ENCODE measurements around the gene KCNT2.

The KCNT2 gene

DNA sequence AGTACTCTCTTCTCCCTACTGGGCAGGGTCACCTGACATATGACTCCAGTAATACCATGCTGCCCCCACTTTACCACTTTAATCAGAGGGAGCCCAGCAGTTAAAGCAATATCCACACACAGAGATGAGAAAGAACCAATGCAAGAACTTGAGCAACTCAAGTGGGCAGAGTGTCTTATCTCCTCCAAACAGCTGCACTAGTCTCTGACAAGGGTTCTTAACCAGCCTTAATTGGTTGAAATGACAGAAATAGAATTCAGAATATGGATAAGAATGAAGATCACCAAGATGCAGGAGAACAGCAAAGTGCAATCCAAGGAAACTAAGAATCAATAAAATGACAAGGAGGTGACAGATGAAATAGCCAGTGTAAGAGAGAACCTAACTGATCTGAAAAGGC, 91.0 kb downstream of the KCNT2 start:
- Histone ChIP-seq H4K20me1 (ENCODE audit: insufficient read depth, low read length) (no peaks in the 10 kb centered on the region), H2AFZ (ENCODE audit: low read depth, low read length) (no peak overlapping the region), H3K9me3 (ENCODE audit: insufficient read depth, low read length) (no peaks in the 10 kb centered on the region; the same call in 1 of the 2 replicates), H3K4me1 (ENCODE audit: low read length) (no peaks in the 10 kb centered on the region), H3K27ac (ENCODE audit: low read length) (no peak overlapping the region), H3K9ac (ENCODE audit: low read length) (no peak overlapping the region), H3K79me2 (ENCODE audit: low read length) (no peaks in the 10 kb centered on the region), H3K36me3 (replicated peaks; ENCODE audit: low read depth, low read length) (no peaks in the 10 kb centered on the region), H3K4me3 (ENCODE audit: low read length) (no peak overlapping the region), H3K4me2 (ENCODE audit: low read length) (no peak overlapping the region), H3K27me3 (ENCODE audit: low read depth, low read length) (no peaks in the 10 kb centered on the region)
- TF ChIP-seq EZH2phosphoT487 (IDR thresholded peaks at IDR 0.05; ENCODE audit: low read depth): no peak
- TF ChIP-seq, protein P1, sequence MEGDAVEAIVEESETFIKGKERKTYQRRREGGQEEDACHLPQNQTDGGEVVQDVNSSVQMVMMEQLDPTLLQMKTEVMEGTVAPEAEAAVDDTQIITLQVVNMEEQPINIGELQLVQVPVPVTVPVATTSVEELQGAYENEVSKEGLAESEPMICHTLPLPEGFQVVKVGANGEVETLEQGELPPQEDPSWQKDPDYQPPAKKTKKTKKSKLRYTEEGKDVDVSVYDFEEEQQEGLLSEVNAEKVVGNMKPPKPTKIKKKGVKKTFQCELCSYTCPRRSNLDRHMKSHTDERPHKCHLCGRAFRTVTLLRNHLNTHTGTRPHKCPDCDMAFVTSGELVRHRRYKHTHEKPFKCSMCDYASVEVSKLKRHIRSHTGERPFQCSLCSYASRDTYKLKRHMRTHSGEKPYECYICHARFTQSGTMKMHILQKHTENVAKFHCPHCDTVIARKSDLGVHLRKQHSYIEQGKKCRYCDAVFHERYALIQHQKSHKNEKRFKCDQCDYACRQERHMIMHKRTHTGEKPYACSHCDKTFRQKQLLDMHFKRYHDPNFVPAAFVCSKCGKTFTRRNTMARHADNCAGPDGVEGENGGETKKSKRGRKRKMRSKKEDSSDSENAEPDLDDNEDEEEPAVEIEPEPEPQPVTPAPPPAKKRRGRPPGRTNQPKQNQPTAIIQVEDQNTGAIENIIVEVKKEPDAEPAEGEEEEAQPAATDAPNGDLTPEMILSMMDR (IDR thresholded peaks at IDR 0.05; ENCODE audit: low read depth, low read length): no peak

DNA sequence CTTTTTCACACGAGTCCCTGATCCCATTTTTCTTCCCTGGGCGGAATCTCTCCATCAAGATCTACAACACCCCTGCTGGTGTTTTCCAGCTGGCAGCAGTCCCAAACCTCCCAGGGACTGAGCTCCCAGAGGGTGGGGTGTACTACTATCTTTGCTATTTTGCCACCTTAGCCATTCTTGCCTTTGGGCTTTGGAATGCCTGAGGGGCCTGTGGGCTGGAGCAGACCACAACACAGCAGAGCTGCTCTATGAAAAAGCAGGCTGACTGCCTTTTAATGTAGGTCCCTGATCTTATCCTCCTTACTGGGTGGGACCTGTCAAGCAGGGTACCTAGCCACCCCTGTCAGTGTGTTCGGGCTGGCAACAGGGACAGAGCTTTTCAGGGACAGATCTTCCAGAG, 91.9 kb downstream of the KCNT2 start:
- no peak for TF ChIP-seq EZH2phosphoT487 (IDR thresholded peaks at IDR 0.05; ENCODE audit: low read depth)
- TF ChIP-seq, protein P1 (IDR thresholded peaks at IDR 0.05; ENCODE audit: low read depth, low read length): no peak
- Histone ChIP-seq H3K36me3 (replicated peaks; ENCODE audit: low read depth, low read length) (no peaks in the 10 kb centered on the region), H3K4me1 (ENCODE audit: low read length) (no peaks in the 10 kb centered on the region), H3K79me2 (ENCODE audit: low read length) (no peaks in the 10 kb centered on the region), H3K4me3 (ENCODE audit: low read length) (no peak overlapping the region), H3K27me3 (ENCODE audit: low read depth, low read length) (no peaks in the 10 kb centered on the region), H4K20me1 (ENCODE audit: insufficient read depth, low read length) (no peaks in the 10 kb centered on the region), H2AFZ (ENCODE audit: low read depth, low read length) (no peak overlapping the region), H3K4me2 (ENCODE audit: low read length) (no peak overlapping the region), H3K9ac (ENCODE audit: low read length) (no peak overlapping the region), H3K9me3 (ENCODE audit: insufficient read depth, low read length) (no peaks in the 10 kb centered on the region; the same call in 1 of the 2 replicates), H3K27ac (ENCODE audit: low read length) (no peak overlapping the region)

DNA sequence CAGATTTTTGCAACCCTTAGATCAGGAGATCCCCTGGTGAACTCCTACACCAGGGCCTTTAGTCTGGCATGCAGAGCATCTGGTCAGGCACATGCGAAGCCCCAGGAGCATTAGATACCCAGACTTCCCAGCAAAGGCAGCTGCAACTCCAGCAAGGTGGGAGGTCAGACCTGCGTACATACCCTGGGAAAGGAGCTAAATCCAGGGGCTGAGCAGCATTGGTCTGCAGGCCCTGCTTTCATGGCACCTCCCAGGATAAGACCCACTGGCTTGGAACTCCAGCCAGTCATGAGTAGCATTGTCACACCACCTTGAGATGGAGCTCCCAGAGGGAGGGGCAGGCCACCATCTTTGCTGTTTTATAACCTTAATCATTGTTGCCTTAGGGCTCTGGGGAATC, 92.3 kb downstream of the KCNT2 start:
- Histone ChIP-seq H3K27me3 (ENCODE audit: low read depth, low read length) (no peaks in the 10 kb centered on the region), H4K20me1 (ENCODE audit: insufficient read depth, low read length) (no peaks in the 10 kb centered on the region), H3K27ac (ENCODE audit: low read length) (no peak overlapping the region), H3K36me3 (replicated peaks; ENCODE audit: low read depth, low read length) (no peaks in the 10 kb centered on the region), H3K9me3 (ENCODE audit: insufficient read depth, low read length) (no peaks in the 10 kb centered on the region), H3K4me2 (ENCODE audit: low read length) (no peak overlapping the region), H3K79me2 (ENCODE audit: low read length) (no peaks in the 10 kb centered on the region), H2AFZ (ENCODE audit: low read depth, low read length) (no peak overlapping the region), H3K4me3 (ENCODE audit: low read length) (no peak overlapping the region), H3K4me1 (ENCODE audit: low read length) (no peaks in the 10 kb centered on the region), H3K9ac (ENCODE audit: low read length) (no peak overlapping the region)
- TF ChIP-seq, protein P1 (IDR thresholded peaks at IDR 0.05; ENCODE audit: low read depth, low read length): no peak
- TF ChIP-seq EZH2phosphoT487 (IDR thresholded peaks at IDR 0.05; ENCODE audit: low read depth): no peak

DNA sequence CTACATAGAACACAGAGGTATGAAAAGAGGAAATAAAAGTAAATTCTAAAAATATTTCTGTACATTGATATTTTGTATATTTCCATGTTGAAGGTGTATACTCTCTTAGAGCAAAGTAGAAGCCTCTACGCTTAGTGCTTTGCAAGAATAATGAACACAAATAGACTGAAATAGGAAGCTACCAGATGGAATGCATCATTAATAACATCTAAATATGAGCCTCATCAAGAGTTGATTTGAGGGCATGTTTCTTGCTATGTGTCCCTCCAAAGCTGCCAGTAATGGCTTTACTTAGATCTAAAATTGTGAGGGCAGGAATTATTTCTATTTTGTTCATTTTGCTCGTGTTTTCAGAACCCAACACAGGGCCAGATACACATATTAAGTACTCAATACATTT, 94.4 kb downstream of the KCNT2 start:
- H3K4me2 ChIP-seq (ENCODE audit: low read length): no peak overlapping the region
- no peak overlapping the region for H3K4me3 ChIP-seq (ENCODE audit: low read length)
- no peak overlapping the region for H2AFZ ChIP-seq (ENCODE audit: low read depth, low read length)
- H3K36me3 ChIP-seq (replicated peaks; ENCODE audit: low read depth, low read length): no peaks in the 10 kb centered on the region
- no peaks in the 10 kb centered on the region for H3K9me3 ChIP-seq (ENCODE audit: insufficient read depth, low read length)
- no peak overlapping the region for H3K27ac ChIP-seq (ENCODE audit: low read length)
- no peaks in the 10 kb centered on the region for H3K4me1 ChIP-seq (ENCODE audit: low read length)
- no peaks in the 10 kb centered on the region for H3K27me3 ChIP-seq (ENCODE audit: low read depth, low read length)
- TF ChIP-seq, protein P1 (IDR thresholded peaks at IDR 0.05; ENCODE audit: low read depth, low read length): no peak
- no peak for TF ChIP-seq EZH2phosphoT487 (IDR thresholded peaks at IDR 0.05; ENCODE audit: low read depth)
- H4K20me1 ChIP-seq (ENCODE audit: insufficient read depth, low read length): no peaks in the 10 kb centered on the region
- H3K79me2 ChIP-seq (ENCODE audit: low read length): no peaks in the 10 kb centered on the region
- H3K9ac ChIP-seq (ENCODE audit: low read length): no peak overlapping the region

All from OCI-LY3 (cell line).